Airway epithelial cell (primary cell): ENCODE results near the gene SDF4. TPM values are rescaled to one million over a fixed set of nuclear protein-coding genes. Genes with fewer than 3 reads are reported as not detected.

Experiments
- total RNA-seq: library from RNA; depleted of rRNA; stranded (reverse); fragments of >200 nt; gene quantifications from 2 replicates; pipeline ENCODE4 v1.2.3, GENCODE V29; 2015

The SDF4 gene
- total RNA-seq, result 130 TPM in 2 replicates

GRCh38 chr1:1231400-1232207, at the start of gene SDF4:
Gene SDF4, minus strand, starts transcription at chr1:1232001. Its CDS starts 3,229 bp downstream, at chr1:1228772.

GRCh38 chr1:1273512-1274298, 41.9 kb upstream of the SDF4 start, which contains the start of gene UBE2J2:
Gene UBE2J2, minus strand, starts transcription at chr1:1273854. Its CDS starts 5,862 bp downstream, at chr1:1267992.

GRCh38 chr1:1246577-1247340, 15.0 kb upstream of the SDF4 start, which contains the start of gene C1QTNF12:
Gene C1QTNF12, minus strand, starts transcription at chr1:1246722. Its CDS starts 32 bp downstream, at chr1:1246690.

GRCh38 chr1:1232208-1232795, 501 bp upstream of the SDF4 start, which contains the start of gene B3GALT6:
Gene B3GALT6, plus strand, starts transcription at chr1:1232237. Its CDS starts 42 bp downstream, at chr1:1232279.

GRCh38 chr1:1213345-1214265, 18.2 kb downstream of the SDF4 start, which contains the start of gene TNFRSF4:
Gene TNFRSF4, minus strand, starts transcription at chr1:1214153. Its CDS starts 26 bp downstream, at chr1:1214127.

GRCh38 chr1:1206376-1206965, 25.3 kb downstream of the SDF4 start, which contains the start of gene TNFRSF18:
Gene TNFRSF18, minus strand, starts transcription at chr1:1206592. Its CDS starts 21 bp downstream, at chr1:1206571.

GRCh38 chr1:1173793-1174415, 57.9 kb downstream of the SDF4 start, which contains the start of gene TTLL10:
Gene TTLL10, plus strand, starts transcription at chr1:1173880. Its CDS starts 5,336 bp downstream, at chr1:1179216.

Other genes with a start within 250 kb of the SDF4 start
- gene PERM1, start 249.9 kb downstream of the SDF4 start, total RNA-seq, result 0.35 TPM in 1 of 2 replicates, not detected in the other
- gene HES4, start 231.9 kb downstream of the SDF4 start, total RNA-seq, result 56.3 and 58.9 TPM in 2 replicates
- gene ISG15, start 218.5 kb downstream of the SDF4 start, total RNA-seq, result 23.9 and 28.7 TPM in 2 replicates
- gene AGRN, start 211.9 kb downstream of the SDF4 start, total RNA-seq, result 269 and 285 TPM in 2 replicates
- gene RNF223, start 157.7 kb downstream of the SDF4 start, total RNA-seq, result 1.3 and 2.2 TPM in 2 replicates
- 12.7 and 22.9 TPM in 2 replicates for gene C1orf159, start 115.9 kb downstream of the SDF4 start, total RNA-seq
- not detected in 2 replicates for gene TTLL10, start 58.1 kb downstream of the SDF4 start, total RNA-seq
- gene TNFRSF18, start 25.4 kb downstream of the SDF4 start, total RNA-seq, result 0.63 and 0.98 TPM in 2 replicates
- not detected in 2 replicates for gene TNFRSF4, start 17.8 kb downstream of the SDF4 start, total RNA-seq
- gene B3GALT6, start 236 bp upstream of the SDF4 start, total RNA-seq, result 23.6 and 24.7 TPM in 2 replicates
- 0.71 and 1.1 TPM in 2 replicates for gene C1QTNF12, start 14.7 kb upstream of the SDF4 start, total RNA-seq
- gene UBE2J2, start 41.9 kb upstream of the SDF4 start, total RNA-seq, result 43.3 and 56.1 TPM in 2 replicates
- gene SCNN1D, start 48.4 kb upstream of the SDF4 start, total RNA-seq, result 0.09 and 0.21 TPM in 2 replicates
- gene ACAP3, start 75.9 kb upstream of the SDF4 start, total RNA-seq, result 33.2 and 37.7 TPM in 2 replicates
- 63.3 and 72.2 TPM in 2 replicates for gene PUSL1, start 76.6 kb upstream of the SDF4 start, total RNA-seq
- 72.1 and 85.8 TPM in 2 replicates for gene INTS11, start 92.7 kb upstream of the SDF4 start, total RNA-seq
- gene CPTP, start 92.8 kb upstream of the SDF4 start, total RNA-seq, result 41.8 and 48.7 TPM in 2 replicates
- 0.05 and 0.07 TPM in 2 replicates for gene TAS1R3, start 99.3 kb upstream of the SDF4 start, total RNA-seq
- gene DVL1, start 117.4 kb upstream of the SDF4 start, total RNA-seq, result 81.8 and 99.3 TPM in 2 replicates
- gene MXRA8, start 126.6 kb upstream of the SDF4 start, total RNA-seq, result 1.6 and 4.9 TPM in 2 replicates
- gene AURKAIP1, start 143.2 kb upstream of the SDF4 start, total RNA-seq, result 213 and 230 TPM in 2 replicates
- 48.4 and 60.6 TPM in 2 replicates for gene CCNL2, start 167.3 kb upstream of the SDF4 start, total RNA-seq
- gene MRPL20, start 175.3 kb upstream of the SDF4 start, total RNA-seq, result 173 and 184 TPM in 2 replicates
- 21.4 and 24.3 TPM in 2 replicates for gene ANKRD65, start 189.3 kb upstream of the SDF4 start, total RNA-seq
- 91.6 and 96.3 TPM in 2 replicates for gene VWA1, start 203.7 kb upstream of the SDF4 start, total RNA-seq
- gene ATAD3C, start 217.7 kb upstream of the SDF4 start, total RNA-seq, result 0.14 TPM in 1 of 2 replicates, not detected in the other
- 30.3 and 34.1 TPM in 2 replicates for gene ATAD3B, start 239.8 kb upstream of the SDF4 start, total RNA-seq